NCI-H2196 (cell line): ENCODE results near the gene CNTN1.

Source experiments
- DNase-seq: peaks from one replicate; lab custom pipeline; 2025; ENCODE audit not compliant: unreplicated experiment; lab: John Stamatoyannopoulos, UW

CNTN1 gene

GRCh38 chr12:40834321-40834720 is 142.1 kb downstream of the CNTN1 start:
- no peak for DNase-seq

GRCh38 chr12:40837891-40838429 is 145.7 kb downstream of the CNTN1 start:
- DNase-seq: no peak

GRCh38 chr12:40843495-40843894 is 151.3 kb downstream of the CNTN1 start:
- DNase-seq: no peak

GRCh38 chr12:40853221-40853620 is 161.0 kb downstream of the CNTN1 start:
- DNase-seq: no peak

GRCh38 chr12:40854604-40855003 is 162.4 kb downstream of the CNTN1 start:
- no peak for DNase-seq

GRCh38 chr12:40864891-40865290 is 172.7 kb downstream of the CNTN1 start:
- DNase-seq: no peak

- no peak for DNase-seq
Observed at GRCh38 chr12:40870981-40871380, 178.7 kb downstream of the CNTN1 start.

- DNase-seq: no peak
Observed at GRCh38 chr12:40874868-40875267, 182.6 kb downstream of the CNTN1 start.

GRCh38 chr12:40889329-40889728 is 197.1 kb downstream of the CNTN1 start:
- no peak for DNase-seq

- DNase-seq: no peak
Observed at GRCh38 chr12:40892528-40892927, 200.3 kb downstream of the CNTN1 start.

- DNase-seq: no peak
Observed at GRCh38 chr12:40898505-40898904, 206.3 kb downstream of the CNTN1 start.

GRCh38 chr12:40903040-40903439 is 210.8 kb downstream of the CNTN1 start:
- no peak for DNase-seq

GRCh38 chr12:40907115-40907527 is 214.9 kb downstream of the CNTN1 start:
- DNase-seq: no peak

- DNase-seq: no peak
Observed at GRCh38 chr12:40911676-40912075, 219.4 kb downstream of the CNTN1 start.

GRCh38 chr12:40915172-40915571 is 222.9 kb downstream of the CNTN1 start:
- no peak for DNase-seq

- no peak for DNase-seq
Observed at GRCh38 chr12:40917561-40917960, 225.3 kb downstream of the CNTN1 start.

- DNase-seq: peak; percentile 2
Observed at GRCh38 chr12:40921563-40922163, 229.4 kb downstream of the CNTN1 start.

- DNase-seq: no peak
Observed at GRCh38 chr12:40937891-40938290, 245.7 kb downstream of the CNTN1 start.

- DNase-seq: no peak
Observed at GRCh38 chr12:40942326-40942725, 250.1 kb downstream of the CNTN1 start.

GRCh38 chr12:40945772-40946171 is 253.5 kb downstream of the CNTN1 start:
- DNase-seq: no peak

GRCh38 chr12:40946612-40947194 is 254.5 kb downstream of the CNTN1 start:
- DNase-seq: peak; percentile 31

- no peak for DNase-seq
Observed at GRCh38 chr12:40947797-40948196, 255.6 kb downstream of the CNTN1 start.

- no peak for DNase-seq
Observed at GRCh38 chr12:40953076-40953475, 260.8 kb downstream of the CNTN1 start.
